GM23338 (cell line): ENCODE data around the gene BHLHA15. TPM values are rescaled to one million over a fixed set of nuclear protein-coding genes. Genes with fewer than 3 reads are reported as not detected.

Experiments
- ATAC-seq: fragments of 200-7000 bp; cut with Tn5 transposase; 3 replicates; pipeline ENCODE4 v1.9.1; 2020
- DNase-seq: peaks from one replicate; pipeline ENCODE4 v3.0.0-alpha.2; 2015; ENCODE audit warnings: low spot score
- H2AFZ ChIP-seq: fragments of 200-600 bp; sonication (generic); 2 replicates; pipeline ENCODE4 v1.8.0; 2016; ENCODE audit warnings: antibody characterized with exemption, mild to moderate bottlenecking, moderate library complexity
- H3F3A ChIP-seq: fragments of 200-600 bp; sonication (generic); replicated peaks from 2 replicates; pipeline ENCODE4 v1.8.0; 2017; ENCODE audit warnings: antibody characterized with exemption, mixed run types, low read depth
- H3K27ac ChIP-seq: fragments of 200-600 bp; sonication (generic); 2 replicates; pipeline ENCODE4 v1.6.1; 2016; ENCODE audit warnings: low read depth
- H3K27me3 ChIP-seq: fragments of 200-600 bp; sonication (generic); 2 replicates; pipeline ENCODE4 v1.8.0; 2016; ENCODE audit warnings: mild to moderate bottlenecking, mixed run types, moderate library complexity; ENCODE audit not compliant: insufficient read depth
- H3K36me3 ChIP-seq: fragments of 200-600 bp; sonication (generic); 2 replicates; pipeline ENCODE4 v1.8.0; 2016; ENCODE audit warnings: mild to moderate bottlenecking; ENCODE audit not compliant: insufficient read depth
- H3K4me1 ChIP-seq: fragments of 200-600 bp; sonication (generic); 2 replicates; pipeline ENCODE4 v1.8.0; 2016; ENCODE audit warnings: mild to moderate bottlenecking, moderate library complexity; ENCODE audit not compliant: insufficient read depth
- H3K4me2 ChIP-seq: fragments of 200-600 bp; sonication (generic); 2 replicates; pipeline ENCODE4 v1.7.1; 2017; ENCODE audit warnings: mixed run types
- H3K4me3 ChIP-seq: fragments of 200-600 bp; sonication (generic); 2 replicates; pipeline ENCODE4 v1.6.1; 2016; ENCODE audit warnings: mixed run types
- H3K79me2 ChIP-seq: fragments of 200-600 bp; sonication (generic); replicated peaks from 2 replicates; pipeline ENCODE4 v1.8.0; 2017; ENCODE audit warnings: mild to moderate bottlenecking; ENCODE audit not compliant: insufficient read depth
- H3K9me2 ChIP-seq: fragments of 200-600 bp; sonication (generic); 2 replicates; pipeline ENCODE4 v1.8.0; 2017; ENCODE audit not compliant: insufficient read depth
- H4K20me1 ChIP-seq: fragments of 200-600 bp; sonication (generic); replicated peaks from 2 replicates; pipeline ENCODE4 v1.8.0; 2017; ENCODE audit warnings: mild to moderate bottlenecking; ENCODE audit not compliant: insufficient read depth
- H3K27ac Mint-ChIP-seq: 2 replicates; pipeline ENCODE4 v1.8.0; 2020; ENCODE audit warnings: inconsistent platforms, mild to moderate bottlenecking, moderate library complexity, mixed read lengths
- H3K27me3 Mint-ChIP-seq: 3 replicates; pipeline ENCODE4 v1.8.0; 2022; ENCODE audit warnings: low read depth, mild to moderate bottlenecking, moderate library complexity, mixed read lengths, inconsistent platforms; ENCODE audit not compliant: insufficient read depth, poor library complexity
- H3K36me3 Mint-ChIP-seq: 3 replicates; pipeline ENCODE4 v1.8.0; 2021; ENCODE audit warnings: low read depth, mild to moderate bottlenecking, inconsistent platforms, moderate library complexity, mixed read lengths
- H3K4me1 Mint-ChIP-seq: 3 replicates; pipeline ENCODE4 v1.8.0; 2020; ENCODE audit warnings: mild to moderate bottlenecking, inconsistent platforms, mixed read lengths
- H3K4me3 Mint-ChIP-seq: 3 replicates; pipeline ENCODE4 v1.8.0; 2021; ENCODE audit warnings: moderate library complexity, mild to moderate bottlenecking, inconsistent platforms, mixed read lengths
- H3K9me3 Mint-ChIP-seq: 3 replicates; pipeline ENCODE4 v1.8.0; 2020; ENCODE audit warnings: moderate library complexity, mild to moderate bottlenecking, inconsistent platforms, mixed read lengths
- CREB1 ChIP-seq: fragments of 250-450 bp; sonication (Bioruptor Pico); IDR thresholded peaks from 2 replicates; pipeline ENCODE4 v1.5.0; 2020; ENCODE audit warnings: low read depth, mild to moderate bottlenecking, moderate library complexity
- ETS1 ChIP-seq: IDR thresholded peaks from 2 replicates; pipeline ENCODE4 v1.6.1; 2016; ENCODE audit warnings: antibody characterized with exemption
- EZH2 ChIP-seq: fragments of 200-600 bp; sonication (generic); IDR thresholded peaks from one replicate; pipeline ENCODE4 v1.8.0; 2017; ENCODE audit warnings: antibody characterized with exemption, mild to moderate bottlenecking, low read depth; ENCODE audit not compliant: unreplicated experiment
- EZH2phosphoT487 ChIP-seq: fragments of 200-600 bp; sonication (generic); IDR thresholded peaks from one replicate; pipeline ENCODE4 v1.8.1; 2018; ENCODE audit warnings: antibody characterized with exemption; ENCODE audit not compliant: unreplicated experiment
- NANOG ChIP-seq: IDR thresholded peaks from 2 replicates; pipeline ENCODE4 v1.6.1; 2016; ENCODE audit warnings: antibody characterized with exemption, borderline replicate concordance
- POLR2AphosphoS5 ChIP-seq: IDR thresholded peaks from 2 replicates; pipeline ENCODE4 v1.6.1; 2016; ENCODE audit warnings: antibody characterized with exemption, low read depth
- REST ChIP-seq: IDR thresholded peaks from one replicate; pipeline ENCODE4 v1.6.1; 2018; ENCODE audit warnings: antibody characterized with exemption; ENCODE audit not compliant: unreplicated experiment
- STAT1 ChIP-seq: IDR thresholded peaks from one replicate; pipeline ENCODE4 v1.6.1; 2016; ENCODE audit warnings: antibody characterized with exemption; ENCODE audit not compliant: unreplicated experiment
- ZNF114 ChIP-seq: fragments of 250-450 bp; sonication (Bioruptor Pico); IDR thresholded peaks from 2 replicates; pipeline ENCODE4 v1.5.0; 2020; ENCODE audit warnings: mild to moderate bottlenecking, moderate library complexity
- ZNF331 ChIP-seq: fragments of 250-450 bp; sonication (Bioruptor Pico); IDR thresholded peaks from 2 replicates; pipeline ENCODE4 v1.5.0; 2020; ENCODE audit warnings: low read depth, mild to moderate bottlenecking, moderate library complexity
- polyA plus RNA-seq: library from polyadenylated mRNA; unstranded; fragments of >200 nt; fragmentation: Nextera tagmentation; extraction: Ambion mirVana; gene quantifications from 2 replicates; pipeline ENCODE4 v1.2.1, GENCODE V29; 2016
- total RNA-seq: library from RNA; depleted of rRNA; stranded (reverse); fragments of >200 nt; shearing (Covaris generic); gene quantifications from 2 replicates; pipeline ENCODE4 v1.2.3, GENCODE V29; 2014

The BHLHA15 gene
- total and polyA plus RNA-seq, 2 experiments from 2014 or later: 1.4 to 8.3 TPM

GRCh38 chr7:98213296-98213887 lies 2.2 kb downstream of the BHLHA15 start:
- ATAC-seq: no peak
- Mint-ChIP-seq H3K4me3 (no peak overlapping the region), H3K4me1 (peaks cover 10% of the 10 kb centered on the region), H3K36me3 (no peaks in the 10 kb centered on the region), H3K27me3 (peaks cover 4% of the 10 kb centered on the region), H3K27ac (no peak overlapping the region), H3K9me3 (no peaks in the 10 kb centered on the region)
- no peaks in the 10 kb centered on the region for H3K27me3 ChIP-seq
- peaks cover 3% of the 10 kb centered on the region; the same call in 1 of the 2 replicates for H3K4me1 ChIP-seq
- DNase-seq: no peak
- no peaks in the 10 kb centered on the region for H3K79me2 ChIP-seq
- H3K4me3 ChIP-seq: no peak overlapping the region
- no peaks in the 10 kb centered on the region; the same call in 1 of the 2 replicates for H4K20me1 ChIP-seq
- H3K36me3 ChIP-seq: no peaks in the 10 kb centered on the region
- H3K4me2 ChIP-seq: no peak overlapping the region
- no peaks in the 10 kb centered on the region for H3F3A ChIP-seq
- TF ChIP-seq POLR2AphosphoS5 (no peak), EZH2phosphoT487 (no peak), ZNF114 (CRISPR knock-in tag) (no peak), ZNF331 (CRISPR knock-in tag) (no peak), STAT1 (no peak), REST (no peak), NANOG (no peak), ETS1 (no peak), EZH2 (no peak)
- H3K9me2 ChIP-seq: no peaks in the 10 kb centered on the region
- no peak overlapping the region for H3K27ac ChIP-seq
- no peak overlapping the region for H2AFZ ChIP-seq

- peaks cover 5% of the 10 kb centered on the region; the same call in 1 of the 2 replicates for H3K4me1 ChIP-seq
- no peak overlapping the region for H3K4me2 ChIP-seq
- H3K4me3 ChIP-seq: no peak overlapping the region
- no peaks in the 10 kb centered on the region for H3K36me3 ChIP-seq
- H3F3A ChIP-seq: no peaks in the 10 kb centered on the region
- H3K27me3 ChIP-seq: no peaks in the 10 kb centered on the region
- Mint-ChIP-seq H3K4me1 (peaks cover 11% of the 10 kb centered on the region), H3K27me3 (peaks cover 4% of the 10 kb centered on the region), H3K27ac (no peak overlapping the region), H3K36me3 (no peaks in the 10 kb centered on the region), H3K9me3 (no peaks in the 10 kb centered on the region), H3K4me3 (no peak overlapping the region)
- no peak overlapping the region for H2AFZ ChIP-seq
- H3K79me2 ChIP-seq: no peaks in the 10 kb centered on the region
- no peak overlapping the region for H3K27ac ChIP-seq
- ATAC-seq (no peak), DNase-seq (no peak)
- no peaks in the 10 kb centered on the region for H4K20me1 ChIP-seq
- H3K9me2 ChIP-seq: no peaks in the 10 kb centered on the region
- no peak for TF ChIP-seq ZNF114 (CRISPR knock-in tag)
- TF ChIP-seq CREB1 (CRISPR knock-in tag): no peak
- TF ChIP-seq STAT1: no peak
Measured at GRCh38 chr7:98213888-98214810, 2.9 kb downstream of the BHLHA15 start.
